Activated CD8-positive, alpha-beta memory T cell treated with anti-CD3 and anti-CD28 coated beads for 36 hours (primary cell): ENCODE results near the gene ARHGAP10. TPM values are rescaled to one million over a fixed set of nuclear protein-coding genes. Genes with fewer than 3 reads are reported as not detected.

Source experiments
- CTCF ChIA-PET: fragments of 350-600 bp; sonication (Branson Sonifier 250); formaldehyde crosslinking; loops from one replicate; lab custom pipeline; 2021; ENCODE audit warnings: antibody characterized with exemption; lab: Charles Lee
- POLR2A ChIA-PET: fragments of 350-600 bp; sonication (Branson Sonifier 250); formaldehyde crosslinking; loops from one replicate; lab custom pipeline; 2021; ENCODE audit warnings: antibody characterized with exemption; lab: Charles Lee
- total RNA-seq, 2 experiments: library from RNA; stranded (reverse); gene quantifications; one replicate each; pipeline ENCODE4 v1.2.3, GENCODE V29; 2021

The ARHGAP10 gene
- total RNA-seq, 2 experiments from 2014 or later: 8.7 to 9.5 TPM

DNA sequence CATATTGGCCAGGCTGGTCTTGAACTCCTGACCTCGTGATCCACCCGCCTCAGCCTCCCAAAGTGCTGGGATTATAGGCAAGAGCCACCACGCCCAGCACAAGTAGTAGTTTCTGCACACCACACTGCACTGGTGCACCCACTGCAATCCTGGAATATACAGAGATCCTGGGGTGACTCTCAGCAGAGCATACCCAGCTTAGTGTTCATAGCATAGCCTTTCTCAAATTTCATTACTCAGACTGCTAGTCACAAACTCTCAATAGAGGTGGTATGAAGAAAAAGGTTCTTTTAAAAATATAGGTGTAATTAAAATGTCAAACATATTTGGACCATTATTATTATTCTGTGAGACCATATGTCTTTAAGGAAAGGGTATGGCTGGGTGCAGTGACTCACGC is 6.2 kb upstream of the ARHGAP10 start:
- CTCF ChIA-PET: interaction anchor here (1.0 kb wide), 1 partner anchor 141 kb away, joined by 3 read pairs; no protein-coding TSS in a partner anchor
- POLR2A ChIA-PET: no interaction called here

DNA sequence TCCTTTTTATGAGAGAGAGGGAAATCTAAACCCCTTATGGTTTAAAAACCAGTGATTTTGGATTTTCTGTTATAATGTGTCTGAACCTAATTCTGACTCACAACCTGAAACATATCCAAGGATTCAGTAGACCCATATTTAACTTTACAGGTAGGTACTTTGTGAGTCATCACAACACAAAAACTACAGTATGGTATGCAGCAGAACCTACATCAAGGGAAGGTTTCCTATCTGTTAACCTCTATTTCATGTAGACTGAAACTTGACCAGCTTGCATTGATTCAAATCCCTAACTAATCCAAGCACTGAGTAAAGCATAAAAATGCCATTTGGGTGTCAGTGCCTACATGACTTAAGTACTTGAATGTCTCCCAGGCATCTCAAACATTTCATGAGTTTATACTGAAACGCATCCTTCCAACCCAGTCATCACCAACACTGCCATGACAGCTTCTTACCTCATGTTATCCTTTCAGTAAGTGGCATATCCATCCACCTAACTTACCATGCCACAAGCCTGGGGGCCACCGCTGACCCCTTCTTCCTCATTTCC is 4.3 kb upstream of the ARHGAP10 start:
- CTCF ChIA-PET: interaction anchor here (1.3 kb wide), 1 partner anchor 139 kb away, joined by 5 read pairs; no protein-coding TSS in a partner anchor
- POLR2A ChIA-PET: no interaction called here

DNA sequence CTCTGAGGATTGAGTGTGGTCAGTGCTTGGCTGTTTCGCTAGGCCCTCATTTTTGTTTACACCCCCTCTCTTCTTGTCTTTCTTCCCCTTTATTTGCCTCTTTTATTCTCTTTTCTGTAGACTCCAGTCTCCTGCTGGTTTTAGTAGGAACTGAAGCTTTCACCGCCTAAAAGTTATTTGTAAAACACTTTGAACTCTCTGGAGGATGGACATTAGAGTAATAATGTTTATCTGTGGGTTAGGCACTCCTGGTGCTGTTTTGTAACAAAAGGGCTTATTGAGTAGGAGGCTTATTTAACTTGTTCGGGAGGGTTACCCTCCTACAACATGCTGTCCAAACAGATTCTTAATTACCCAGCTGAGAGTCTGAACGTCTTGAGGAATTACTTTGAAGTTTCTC is 1.6 kb upstream of the ARHGAP10 start:
- CTCF ChIA-PET: interaction anchor here (0.7 to 3.1 kb wide), 3 partner anchors 106 to 1241 kb away, joined by 3 to 18 read pairs (median 4); no protein-coding TSS in a partner anchor
- POLR2A ChIA-PET: no interaction called here

DNA sequence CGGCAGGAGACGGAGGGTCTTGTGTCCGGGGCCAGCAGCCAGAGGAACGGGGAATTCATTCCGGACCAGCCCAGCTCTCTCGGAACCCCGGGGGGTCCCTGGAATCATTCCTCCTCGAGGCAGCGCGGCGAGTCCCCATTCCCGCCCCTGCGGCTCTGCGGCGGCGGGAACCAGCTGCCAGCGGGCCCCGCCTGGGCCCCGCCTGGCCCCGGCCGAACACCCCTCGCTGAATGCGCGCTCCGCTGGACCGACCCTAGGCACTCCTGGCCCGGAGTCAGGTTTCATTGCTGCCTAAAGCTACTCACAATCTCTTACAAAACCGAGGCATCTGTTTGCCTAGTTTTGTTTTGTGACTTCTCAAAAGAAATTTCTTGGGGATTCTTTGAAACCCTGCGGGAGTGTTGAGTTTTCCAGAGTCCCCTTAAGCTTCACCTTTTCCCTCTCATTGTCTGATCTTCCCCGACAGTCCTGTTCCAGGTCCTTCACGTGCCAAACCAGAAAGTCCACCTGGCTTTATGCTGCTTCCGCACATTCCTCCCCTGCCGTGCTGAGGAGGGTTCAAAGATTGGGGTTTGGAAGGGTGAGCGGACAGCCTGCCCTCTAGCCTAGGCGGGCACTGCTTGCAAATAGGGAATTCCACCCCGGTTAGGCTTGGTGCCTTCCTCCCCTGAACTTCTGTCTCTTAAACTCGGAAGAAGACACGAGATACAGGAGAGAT is 789 bp downstream of the ARHGAP10 start:
- ChIA-PET POLR2A (interaction anchor here (0.6 to 2.2 kb wide), 5 partner anchors 19 to 115 kb away, joined by 3 to 17 read pairs (median 4); partner anchors contain the start of genes PRMT9 and TMEM184C), CTCF (interaction anchor here (1.1 to 3.1 kb wide), 3 partner anchors 24 to 134 kb away, joined by 3 to 18 read pairs (median 6); no protein-coding TSS in a partner anchor)

DNA sequence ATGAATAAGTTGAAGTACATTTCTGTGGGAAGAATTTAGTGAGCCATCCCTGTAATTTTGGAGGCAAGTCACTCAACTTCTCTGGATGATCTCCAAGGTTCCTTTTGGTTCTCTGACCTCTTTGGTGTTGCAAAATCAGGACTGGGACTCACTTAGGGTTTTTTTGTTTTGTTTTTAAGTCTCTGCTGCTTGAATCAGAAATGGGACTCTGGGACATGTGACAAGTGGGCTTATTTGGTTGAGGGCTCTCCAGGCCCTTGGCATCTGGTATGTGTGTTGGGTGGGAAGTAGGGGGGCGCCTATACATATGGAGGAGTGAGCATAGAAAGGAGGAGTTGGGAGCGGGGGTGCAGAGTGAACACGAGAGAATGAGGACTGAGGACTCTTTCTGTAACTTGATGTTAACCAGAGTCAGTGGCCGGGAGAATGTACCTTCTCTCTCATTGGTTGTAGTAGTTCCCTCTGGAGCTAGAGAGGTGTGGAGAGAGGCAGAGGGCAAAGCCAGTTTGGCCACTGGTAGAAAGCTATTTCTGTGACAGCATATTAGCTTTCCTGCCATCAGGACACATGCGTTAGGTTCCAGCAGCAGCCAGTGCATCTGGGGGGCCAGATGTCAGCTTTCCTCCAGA is 1.9 kb downstream of the ARHGAP10 start:
- ChIA-PET POLR2A (no interaction called here), CTCF (interaction anchor here (1.3 kb wide), 1 partner anchor 133 kb away, joined by 3 read pairs; no protein-coding TSS in a partner anchor)

DNA sequence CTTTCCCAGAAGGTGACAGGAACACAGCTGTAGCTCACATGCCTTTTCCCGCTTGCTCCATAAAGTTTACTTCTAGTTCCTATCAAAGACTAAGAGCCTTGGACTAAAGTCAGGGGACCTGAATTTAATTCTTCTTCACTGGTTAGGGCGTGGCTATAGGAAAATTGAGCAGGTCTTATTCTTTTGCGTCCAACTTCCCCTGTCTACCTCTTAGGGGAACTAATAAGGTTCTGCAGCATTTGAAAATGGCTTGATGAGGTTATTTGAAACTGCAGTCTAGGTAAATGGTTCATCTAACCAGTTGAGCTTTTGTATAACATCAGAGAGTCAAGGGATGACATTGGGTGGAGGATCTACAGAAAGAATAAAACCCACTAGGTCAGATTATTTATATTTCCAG is 2.6 kb downstream of the ARHGAP10 start:
- CTCF ChIA-PET: interaction anchor here (1.3 kb wide), 1 partner anchor 133 kb away, joined by 3 read pairs; no protein-coding TSS in a partner anchor
- POLR2A ChIA-PET: no interaction called here

DNA sequence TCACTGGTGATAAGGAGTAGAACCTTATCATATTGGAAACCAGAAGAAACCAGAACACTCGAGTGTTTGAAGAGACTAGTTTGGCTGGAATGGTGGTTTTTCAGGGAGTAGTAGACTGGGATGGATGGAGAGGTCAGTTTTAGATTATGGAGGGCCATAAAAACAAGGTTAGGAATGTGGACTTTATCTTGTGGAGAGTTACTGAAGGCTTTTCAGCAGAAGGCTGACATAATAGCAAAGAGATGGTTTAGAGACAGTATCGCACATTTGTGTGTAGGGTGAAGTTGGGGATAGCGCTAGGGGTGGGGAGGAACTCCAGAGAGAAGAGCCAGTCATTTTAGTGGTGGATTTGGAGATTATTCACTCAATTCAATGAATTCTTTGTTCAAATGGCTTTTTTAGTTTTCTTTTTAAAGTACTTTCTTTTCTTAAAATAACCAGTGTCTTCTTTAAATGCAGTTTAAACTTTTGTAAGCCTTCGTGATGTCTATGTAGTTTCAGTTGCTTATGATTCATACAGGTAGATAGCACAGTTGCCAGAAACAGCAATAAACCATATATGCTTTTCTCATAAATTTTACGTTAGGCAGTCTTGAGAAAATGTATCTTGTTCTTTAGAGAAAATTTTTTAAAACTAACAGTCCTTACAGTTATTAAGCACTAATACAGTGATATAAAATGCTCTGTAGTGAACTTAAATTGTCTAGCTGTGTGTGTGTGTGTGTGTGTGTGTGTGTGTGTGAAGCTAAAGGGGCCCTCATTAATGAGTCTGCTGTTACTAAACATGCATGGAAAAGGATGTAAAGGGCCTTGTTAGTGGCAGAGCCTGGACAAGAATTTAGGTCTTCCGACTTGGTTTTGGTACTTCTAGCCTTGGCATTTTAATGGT is 3.8 kb downstream of the ARHGAP10 start:
- CTCF ChIA-PET: no interaction called here
- POLR2A ChIA-PET: no interaction called here

DNA sequence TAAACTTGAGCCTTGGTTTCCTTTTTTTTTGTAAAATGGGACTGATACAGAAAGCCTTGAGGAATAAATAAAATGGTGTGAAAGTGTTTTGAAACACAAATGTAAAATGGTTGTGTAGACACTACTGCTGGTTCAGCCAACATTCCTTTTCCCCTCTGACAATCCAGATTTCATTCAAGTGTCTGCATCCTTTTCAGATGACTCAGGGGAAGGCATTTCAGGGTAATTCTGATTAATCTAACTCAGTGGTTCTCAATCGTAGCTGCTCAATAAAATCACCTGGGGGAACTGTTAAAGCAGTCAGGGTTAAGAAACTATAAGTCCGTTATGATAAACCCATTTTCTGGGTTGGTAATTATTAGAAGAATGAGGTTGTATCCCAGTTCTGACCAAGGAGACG is 4.6 kb downstream of the ARHGAP10 start:
- POLR2A ChIA-PET: no interaction called here
- CTCF ChIA-PET: no interaction called here

DNA sequence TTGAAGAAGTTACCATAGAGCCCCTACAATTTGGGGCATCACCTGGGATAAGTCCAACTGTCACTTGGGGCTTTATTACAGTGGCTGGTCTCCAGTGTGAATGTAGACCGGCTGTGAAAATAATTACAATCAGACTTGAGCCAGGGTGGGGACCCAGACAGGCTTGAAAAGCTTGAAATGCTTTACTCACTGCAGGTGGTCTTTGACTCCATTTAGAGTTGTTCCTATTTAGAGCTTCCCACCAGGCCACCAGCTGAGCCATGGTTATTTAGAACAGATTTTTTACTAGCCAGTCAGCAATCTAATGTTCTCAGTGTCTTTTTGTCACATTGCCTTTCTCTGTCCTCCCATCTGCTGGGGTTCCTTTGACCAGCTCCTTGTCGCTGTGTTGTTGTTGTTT is 5.7 kb downstream of the ARHGAP10 start:
- ChIA-PET CTCF (no interaction called here), POLR2A (no interaction called here)

DNA sequence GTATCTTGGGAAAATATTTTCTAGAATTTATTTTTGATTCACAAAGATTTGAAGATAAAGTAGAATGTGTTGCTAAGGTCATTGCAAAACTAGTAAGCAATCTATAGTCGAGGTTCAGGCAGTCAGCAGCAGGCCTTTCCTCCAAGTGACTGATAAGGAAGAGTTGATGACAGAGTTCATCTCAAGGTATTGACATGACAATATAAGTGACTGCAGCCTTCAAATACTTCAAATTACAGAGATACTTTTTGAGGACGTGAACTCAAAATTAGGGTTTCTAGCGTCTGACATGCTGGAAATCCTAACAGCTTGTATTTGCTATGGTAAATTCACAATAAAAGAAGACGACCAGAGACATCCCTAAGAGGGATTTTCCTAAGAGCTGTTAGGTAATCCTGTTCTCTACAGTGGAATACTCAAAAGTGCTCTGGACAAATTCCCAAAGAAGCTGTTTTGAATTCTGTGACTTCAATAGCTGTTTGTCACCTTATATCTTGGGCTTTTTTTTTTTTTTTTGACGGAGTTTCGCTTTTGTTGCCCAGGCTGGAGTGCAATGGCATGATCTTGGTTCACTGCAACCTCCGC is 7.4 kb downstream of the ARHGAP10 start:
- CTCF ChIA-PET: interaction anchor here (1.0 kb wide), 1 partner anchor 15 kb away, joined by 4 read pairs; no protein-coding TSS in a partner anchor

DNA sequence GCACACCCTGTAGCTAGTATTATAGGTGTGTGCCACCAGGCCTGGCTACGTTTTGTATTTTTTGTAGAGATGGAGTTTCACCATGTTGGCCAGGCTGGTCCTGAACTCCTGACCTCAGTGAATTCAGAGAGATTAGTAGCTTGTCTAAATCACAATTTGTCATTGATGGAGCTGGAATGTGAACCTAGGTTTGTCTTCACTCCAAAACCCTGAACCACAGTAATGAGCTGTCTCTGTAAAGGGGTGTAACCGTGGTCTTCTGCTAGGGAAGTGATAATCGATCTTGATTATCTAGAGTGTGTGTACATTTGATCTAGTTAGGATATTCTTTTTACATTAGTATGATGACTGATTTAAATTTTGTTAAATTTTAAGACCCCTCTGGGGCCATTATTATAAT is 8.3 kb downstream of the ARHGAP10 start:
- ChIA-PET POLR2A (no interaction called here), CTCF (no interaction called here)

More for the DNA sequence above, 7.4 kb downstream of the ARHGAP10 start:
- POLR2A ChIA-PET: no interaction called here

DNA sequence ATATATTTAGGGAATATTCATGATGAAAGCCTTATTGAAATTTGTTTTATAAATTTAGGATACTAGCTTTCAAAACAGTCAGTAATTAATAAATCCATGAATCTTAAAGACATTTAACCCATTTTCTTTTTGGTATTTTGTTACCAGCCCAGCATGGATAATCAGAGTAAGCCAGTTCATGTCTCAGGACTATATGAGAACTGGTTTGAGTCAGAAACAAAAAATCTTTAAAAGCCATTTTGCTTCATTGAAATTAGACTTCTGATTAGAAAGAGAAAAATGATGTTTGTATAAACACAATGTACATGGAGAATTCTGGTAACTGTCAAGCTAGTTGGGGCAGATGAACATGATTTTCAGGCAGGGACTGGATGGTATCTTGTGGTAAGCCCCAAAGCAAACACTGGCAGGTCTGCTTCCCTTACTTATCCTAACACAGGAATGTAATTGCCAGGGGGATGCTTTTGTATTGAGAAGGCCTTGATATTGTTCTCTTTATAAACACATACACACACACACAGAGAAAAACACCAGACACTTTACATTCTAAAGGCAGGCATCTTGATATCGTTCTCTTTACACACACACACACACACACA is 9.4 kb downstream of the ARHGAP10 start:
- ChIA-PET POLR2A (no interaction called here), CTCF (no interaction called here)

DNA sequence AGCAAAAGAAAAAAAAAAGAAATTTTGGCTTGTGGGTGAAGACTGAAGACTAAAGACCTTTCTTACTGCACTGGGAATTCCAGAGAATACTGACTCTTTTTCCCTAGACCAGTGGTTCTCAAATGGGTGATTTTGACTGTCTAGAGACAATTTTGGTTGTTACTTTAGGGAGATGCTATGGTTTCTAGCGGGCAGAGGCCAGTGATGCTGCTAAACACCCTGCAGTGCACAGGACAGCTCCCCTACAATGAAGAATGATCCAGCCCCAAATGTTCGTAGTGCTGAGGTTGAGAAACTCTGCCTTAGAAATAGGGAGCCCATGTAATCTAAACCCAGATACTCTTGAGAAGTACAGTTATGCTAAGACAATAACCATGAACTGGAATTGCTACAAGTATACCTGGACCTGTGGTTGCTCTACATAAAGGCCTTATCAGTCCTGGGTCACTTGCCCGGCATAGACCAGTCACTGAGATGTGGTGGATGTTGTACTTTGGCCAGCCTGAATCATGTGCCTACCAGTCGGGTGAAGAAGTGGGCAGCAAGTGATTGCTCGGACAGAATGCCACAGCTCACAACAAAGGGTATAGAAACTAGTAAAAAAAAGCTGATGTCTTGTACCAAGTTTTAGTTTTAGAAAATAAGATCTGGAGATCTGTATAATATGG is 16.0 kb downstream of the ARHGAP10 start:
- ChIA-PET POLR2A (no interaction called here), CTCF (no interaction called here)

DNA sequence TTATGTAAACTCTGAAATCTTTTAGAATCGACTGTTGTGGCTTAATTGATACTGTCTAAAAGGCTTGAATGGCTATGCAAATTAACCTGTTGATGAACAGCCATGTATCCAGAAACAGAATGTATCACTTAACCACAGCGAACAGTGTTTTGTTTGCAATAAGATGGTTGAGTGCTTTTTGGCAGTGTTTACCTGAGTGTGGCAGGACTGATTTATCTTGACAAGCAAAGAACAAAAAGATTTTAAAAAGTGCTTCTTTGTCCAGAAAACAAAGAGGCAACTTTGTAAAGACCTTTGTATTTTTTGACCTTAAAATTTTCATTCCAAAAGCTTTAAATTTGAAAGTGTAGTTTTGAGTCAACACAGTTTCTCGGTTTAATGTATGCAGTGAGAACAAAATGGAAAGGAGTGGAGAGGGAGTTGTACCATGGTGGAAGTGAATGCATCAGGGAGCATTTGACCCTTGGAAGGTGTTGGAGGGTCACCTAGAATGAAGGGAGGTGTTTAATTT is 18.0 kb downstream of the ARHGAP10 start:
- POLR2A ChIA-PET: no interaction called here

DNA sequence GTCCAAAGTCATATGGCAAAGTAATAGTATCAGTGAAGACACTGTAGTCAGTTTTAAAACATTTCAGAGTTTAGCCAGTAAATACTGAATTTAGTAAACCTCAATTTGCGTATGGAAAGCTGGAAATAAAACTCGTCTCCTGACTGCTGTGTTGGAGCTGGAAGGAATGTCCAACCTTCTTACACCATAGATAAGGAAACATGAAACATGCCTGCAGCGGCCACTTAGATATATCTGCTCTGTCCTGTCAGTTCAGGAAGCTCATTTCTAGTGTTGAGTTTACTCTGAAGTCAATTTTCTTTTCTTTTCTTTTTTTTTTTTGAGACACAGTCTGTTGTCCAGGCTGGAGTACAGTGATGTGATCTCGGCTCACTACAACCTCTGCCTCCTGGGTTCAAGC is 21.2 kb downstream of the ARHGAP10 start:
- ChIA-PET CTCF (interaction anchor here (0.7 kb wide), 1 partner anchor 39 kb away, joined by 3 read pairs; no protein-coding TSS in a partner anchor), POLR2A (no interaction called here)

More for the DNA sequence above, 18.0 kb downstream of the ARHGAP10 start:
- CTCF ChIA-PET: no interaction called here

DNA sequence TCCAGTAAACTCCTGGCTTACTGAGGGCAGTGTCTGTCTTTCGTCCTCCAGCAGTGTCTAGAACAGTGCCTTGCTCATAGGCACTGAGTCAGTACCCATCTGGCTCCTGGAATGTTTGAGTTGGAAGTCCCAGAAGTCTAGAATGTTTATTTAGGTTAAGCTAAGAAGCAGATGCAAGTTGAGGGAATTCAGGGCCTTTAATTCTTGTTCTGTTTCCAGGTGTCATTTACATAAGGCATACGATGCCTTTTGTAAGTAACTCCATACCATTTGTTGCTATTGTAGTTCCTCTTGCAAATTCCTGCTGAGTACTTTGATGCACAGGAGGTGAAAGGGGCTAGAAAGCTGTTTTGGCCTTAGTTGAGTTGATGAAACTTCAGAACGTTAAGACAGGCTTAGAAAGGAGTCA is 22.2 kb downstream of the ARHGAP10 start:
- ChIA-PET CTCF (interaction anchor here (0.7 kb wide), 1 partner anchor 15 kb away, joined by 4 read pairs; no protein-coding TSS in a partner anchor), POLR2A (no interaction called here)

DNA sequence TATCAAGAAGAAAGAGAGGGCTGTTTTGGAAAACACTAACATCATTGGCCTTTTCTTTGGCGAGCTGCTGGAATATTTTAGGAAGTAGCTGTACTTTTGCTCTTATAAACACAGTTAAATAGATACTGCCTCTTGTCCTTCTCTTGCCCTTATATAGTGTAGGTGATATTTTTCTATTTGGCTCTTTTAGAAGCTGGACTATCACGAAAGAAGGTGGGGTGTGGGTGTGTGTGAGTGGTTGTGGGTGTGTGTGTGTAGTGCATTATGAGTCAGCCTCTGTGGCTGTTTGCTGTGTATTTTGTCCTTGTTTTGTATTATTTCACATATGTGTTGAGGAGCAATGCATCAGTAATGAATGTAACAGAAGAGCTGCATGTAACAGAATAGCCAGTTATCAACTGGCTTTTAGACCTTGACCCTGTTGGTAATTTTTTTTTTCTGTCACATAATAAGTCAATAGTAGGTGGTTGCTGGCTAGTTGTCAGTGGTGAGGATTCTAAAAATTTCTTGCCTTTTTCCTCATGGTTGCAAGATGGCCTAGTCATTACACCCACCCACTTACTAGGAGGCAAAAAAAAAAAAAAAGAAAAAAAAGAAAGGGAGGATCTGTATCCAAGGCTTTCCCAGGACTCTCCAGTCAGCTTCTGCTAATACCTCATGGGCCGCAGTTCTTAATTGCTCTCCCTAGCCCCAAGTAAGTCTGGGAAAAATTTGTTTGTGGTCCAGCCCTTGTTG is 23.8 kb downstream of the ARHGAP10 start:
- POLR2A ChIA-PET: no interaction called here

More for the DNA sequence above, 23.8 kb downstream of the ARHGAP10 start:
- CTCF ChIA-PET: no interaction called here
